Measurements from ENCODE around the gene ATP5F1B. TPM values are rescaled to one million over a fixed set of nuclear protein-coding genes. Genes with fewer than 3 reads are reported as not detected.

The ATP5F1B gene
- total and polyA plus RNA-seq, 2 of the 13 experiments (the other 11 are each of a cell fraction or from before 2014, with no cell fraction given), result 1,051 to 1,180 TPM

DNA sequence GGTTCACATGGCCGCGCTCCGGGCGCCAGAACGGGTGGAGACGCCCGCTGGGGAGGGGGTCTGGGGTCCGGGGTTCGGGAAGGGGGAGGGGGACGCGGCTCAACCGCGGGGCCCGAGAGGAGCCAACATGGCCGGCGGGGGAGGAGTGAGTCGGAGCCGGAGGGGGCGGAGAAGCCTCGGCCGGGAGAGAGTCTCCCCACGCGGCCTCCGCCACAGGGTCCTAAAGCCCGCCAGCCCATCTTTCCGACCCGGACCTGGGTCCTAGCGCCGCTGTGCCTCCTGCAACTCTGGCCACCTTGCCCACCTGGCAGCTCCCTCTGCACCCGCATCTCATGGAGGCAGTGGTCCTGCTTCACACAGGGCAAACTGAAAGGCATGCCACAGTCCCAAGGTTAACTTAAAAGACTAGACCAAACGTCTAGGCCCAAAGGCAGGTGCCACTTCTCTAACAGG lies 15.6 kb downstream of the ATP5F1B start, which contains the start of gene BAZ2A (continued):
- TF ChIP-seq, protein P1, sequence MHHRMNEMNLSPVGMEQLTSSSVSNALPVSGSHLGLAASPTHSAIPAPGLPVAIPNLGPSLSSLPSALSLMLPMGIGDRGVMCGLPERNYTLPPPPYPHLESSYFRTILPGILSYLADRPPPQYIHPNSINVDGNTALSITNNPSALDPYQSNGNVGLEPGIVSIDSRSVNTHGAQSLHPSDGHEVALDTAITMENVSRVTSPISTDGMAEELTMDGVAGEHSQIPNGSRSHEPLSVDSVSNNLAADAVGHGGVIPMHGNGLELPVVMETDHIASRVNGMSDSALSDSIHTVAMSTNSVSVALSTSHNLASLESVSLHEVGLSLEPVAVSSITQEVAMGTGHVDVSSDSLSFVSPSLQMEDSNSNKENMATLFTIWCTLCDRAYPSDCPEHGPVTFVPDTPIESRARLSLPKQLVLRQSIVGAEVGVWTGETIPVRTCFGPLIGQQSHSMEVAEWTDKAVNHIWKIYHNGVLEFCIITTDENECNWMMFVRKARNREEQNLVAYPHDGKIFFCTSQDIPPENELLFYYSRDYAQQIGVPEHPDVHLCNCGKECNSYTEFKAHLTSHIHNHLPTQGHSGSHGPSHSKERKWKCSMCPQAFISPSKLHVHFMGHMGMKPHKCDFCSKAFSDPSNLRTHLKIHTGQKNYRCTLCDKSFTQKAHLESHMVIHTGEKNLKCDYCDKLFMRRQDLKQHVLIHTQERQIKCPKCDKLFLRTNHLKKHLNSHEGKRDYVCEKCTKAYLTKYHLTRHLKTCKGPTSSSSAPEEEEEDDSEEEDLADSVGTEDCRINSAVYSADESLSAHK (CRISPR knock-in tag; IDR thresholded peaks at IDR 0.05; ENCODE audit: borderline replicate concordance), result no peak
- TF ChIP-seq TSC22D2 (CRISPR knock-in tag; IDR thresholded peaks at IDR 0.05; ENCODE audit: borderline replicate concordance) (peak; percentile 66; the same call in 1 of the 2 replicates), ZNF616 (CRISPR knock-in tag; IDR thresholded peaks at IDR 0.05; ENCODE audit: low read depth) (peak; percentile 68; the same call in 1 of the 2 replicates), SNAPC2 (CRISPR knock-in tag; IDR thresholded peaks at IDR 0.05) (no peak), ZSCAN9 (CRISPR knock-in tag; IDR thresholded peaks at IDR 0.05; ENCODE audit: borderline replicate concordance) (no peak), ZFP90 (CRISPR knock-in tag; IDR thresholded peaks at IDR 0.05; ENCODE audit: borderline replicate concordance) (no peak), CBX5 (CRISPR knock-in tag; IDR thresholded peaks at IDR 0.05; ENCODE audit: borderline replicate concordance) (peak; percentile 64; the same call in 1 of the 2 replicates), HBP1 (CRISPR knock-in tag; IDR thresholded peaks at IDR 0.05; ENCODE audit: low read depth) (peak; percentile 72; the same call in 1 of the 2 replicates)
- TF ChIP-seq, protein P2, sequence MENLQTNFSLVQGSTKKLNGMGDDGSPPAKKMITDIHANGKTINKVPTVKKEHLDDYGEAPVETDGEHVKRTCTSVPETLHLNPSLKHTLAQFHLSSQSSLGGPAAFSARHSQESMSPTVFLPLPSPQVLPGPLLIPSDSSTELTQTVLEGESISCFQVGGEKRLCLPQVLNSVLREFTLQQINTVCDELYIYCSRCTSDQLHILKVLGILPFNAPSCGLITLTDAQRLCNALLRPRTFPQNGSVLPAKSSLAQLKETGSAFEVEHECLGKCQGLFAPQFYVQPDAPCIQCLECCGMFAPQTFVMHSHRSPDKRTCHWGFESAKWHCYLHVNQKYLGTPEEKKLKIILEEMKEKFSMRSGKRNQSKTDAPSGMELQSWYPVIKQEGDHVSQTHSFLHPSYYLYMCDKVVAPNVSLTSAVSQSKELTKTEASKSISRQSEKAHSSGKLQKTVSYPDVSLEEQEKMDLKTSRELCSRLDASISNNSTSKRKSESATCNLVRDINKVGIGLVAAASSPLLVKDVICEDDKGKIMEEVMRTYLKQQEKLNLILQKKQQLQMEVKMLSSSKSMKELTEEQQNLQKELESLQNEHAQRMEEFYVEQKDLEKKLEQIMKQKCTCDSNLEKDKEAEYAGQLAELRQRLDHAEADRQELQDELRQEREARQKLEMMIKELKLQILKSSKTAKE (CRISPR knock-in tag; IDR thresholded peaks at IDR 0.05; ENCODE audit: borderline replicate concordance), result peak; percentile 55; the same call in 1 of the 2 replicates
- TF ChIP-seq, protein P3, sequence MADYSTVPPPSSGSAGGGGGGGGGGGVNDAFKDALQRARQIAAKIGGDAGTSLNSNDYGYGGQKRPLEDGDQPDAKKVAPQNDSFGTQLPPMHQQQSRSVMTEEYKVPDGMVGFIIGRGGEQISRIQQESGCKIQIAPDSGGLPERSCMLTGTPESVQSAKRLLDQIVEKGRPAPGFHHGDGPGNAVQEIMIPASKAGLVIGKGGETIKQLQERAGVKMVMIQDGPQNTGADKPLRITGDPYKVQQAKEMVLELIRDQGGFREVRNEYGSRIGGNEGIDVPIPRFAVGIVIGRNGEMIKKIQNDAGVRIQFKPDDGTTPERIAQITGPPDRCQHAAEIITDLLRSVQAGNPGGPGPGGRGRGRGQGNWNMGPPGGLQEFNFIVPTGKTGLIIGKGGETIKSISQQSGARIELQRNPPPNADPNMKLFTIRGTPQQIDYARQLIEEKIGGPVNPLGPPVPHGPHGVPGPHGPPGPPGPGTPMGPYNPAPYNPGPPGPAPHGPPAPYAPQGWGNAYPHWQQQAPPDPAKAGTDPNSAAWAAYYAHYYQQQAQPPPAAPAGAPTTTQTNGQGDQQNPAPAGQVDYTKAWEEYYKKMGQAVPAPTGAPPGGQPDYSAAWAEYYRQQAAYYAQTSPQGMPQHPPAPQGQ (CRISPR knock-in tag; IDR thresholded peaks at IDR 0.05; ENCODE audit: borderline replicate concordance), result no peak
- TF ChIP-seq, protein P4, sequence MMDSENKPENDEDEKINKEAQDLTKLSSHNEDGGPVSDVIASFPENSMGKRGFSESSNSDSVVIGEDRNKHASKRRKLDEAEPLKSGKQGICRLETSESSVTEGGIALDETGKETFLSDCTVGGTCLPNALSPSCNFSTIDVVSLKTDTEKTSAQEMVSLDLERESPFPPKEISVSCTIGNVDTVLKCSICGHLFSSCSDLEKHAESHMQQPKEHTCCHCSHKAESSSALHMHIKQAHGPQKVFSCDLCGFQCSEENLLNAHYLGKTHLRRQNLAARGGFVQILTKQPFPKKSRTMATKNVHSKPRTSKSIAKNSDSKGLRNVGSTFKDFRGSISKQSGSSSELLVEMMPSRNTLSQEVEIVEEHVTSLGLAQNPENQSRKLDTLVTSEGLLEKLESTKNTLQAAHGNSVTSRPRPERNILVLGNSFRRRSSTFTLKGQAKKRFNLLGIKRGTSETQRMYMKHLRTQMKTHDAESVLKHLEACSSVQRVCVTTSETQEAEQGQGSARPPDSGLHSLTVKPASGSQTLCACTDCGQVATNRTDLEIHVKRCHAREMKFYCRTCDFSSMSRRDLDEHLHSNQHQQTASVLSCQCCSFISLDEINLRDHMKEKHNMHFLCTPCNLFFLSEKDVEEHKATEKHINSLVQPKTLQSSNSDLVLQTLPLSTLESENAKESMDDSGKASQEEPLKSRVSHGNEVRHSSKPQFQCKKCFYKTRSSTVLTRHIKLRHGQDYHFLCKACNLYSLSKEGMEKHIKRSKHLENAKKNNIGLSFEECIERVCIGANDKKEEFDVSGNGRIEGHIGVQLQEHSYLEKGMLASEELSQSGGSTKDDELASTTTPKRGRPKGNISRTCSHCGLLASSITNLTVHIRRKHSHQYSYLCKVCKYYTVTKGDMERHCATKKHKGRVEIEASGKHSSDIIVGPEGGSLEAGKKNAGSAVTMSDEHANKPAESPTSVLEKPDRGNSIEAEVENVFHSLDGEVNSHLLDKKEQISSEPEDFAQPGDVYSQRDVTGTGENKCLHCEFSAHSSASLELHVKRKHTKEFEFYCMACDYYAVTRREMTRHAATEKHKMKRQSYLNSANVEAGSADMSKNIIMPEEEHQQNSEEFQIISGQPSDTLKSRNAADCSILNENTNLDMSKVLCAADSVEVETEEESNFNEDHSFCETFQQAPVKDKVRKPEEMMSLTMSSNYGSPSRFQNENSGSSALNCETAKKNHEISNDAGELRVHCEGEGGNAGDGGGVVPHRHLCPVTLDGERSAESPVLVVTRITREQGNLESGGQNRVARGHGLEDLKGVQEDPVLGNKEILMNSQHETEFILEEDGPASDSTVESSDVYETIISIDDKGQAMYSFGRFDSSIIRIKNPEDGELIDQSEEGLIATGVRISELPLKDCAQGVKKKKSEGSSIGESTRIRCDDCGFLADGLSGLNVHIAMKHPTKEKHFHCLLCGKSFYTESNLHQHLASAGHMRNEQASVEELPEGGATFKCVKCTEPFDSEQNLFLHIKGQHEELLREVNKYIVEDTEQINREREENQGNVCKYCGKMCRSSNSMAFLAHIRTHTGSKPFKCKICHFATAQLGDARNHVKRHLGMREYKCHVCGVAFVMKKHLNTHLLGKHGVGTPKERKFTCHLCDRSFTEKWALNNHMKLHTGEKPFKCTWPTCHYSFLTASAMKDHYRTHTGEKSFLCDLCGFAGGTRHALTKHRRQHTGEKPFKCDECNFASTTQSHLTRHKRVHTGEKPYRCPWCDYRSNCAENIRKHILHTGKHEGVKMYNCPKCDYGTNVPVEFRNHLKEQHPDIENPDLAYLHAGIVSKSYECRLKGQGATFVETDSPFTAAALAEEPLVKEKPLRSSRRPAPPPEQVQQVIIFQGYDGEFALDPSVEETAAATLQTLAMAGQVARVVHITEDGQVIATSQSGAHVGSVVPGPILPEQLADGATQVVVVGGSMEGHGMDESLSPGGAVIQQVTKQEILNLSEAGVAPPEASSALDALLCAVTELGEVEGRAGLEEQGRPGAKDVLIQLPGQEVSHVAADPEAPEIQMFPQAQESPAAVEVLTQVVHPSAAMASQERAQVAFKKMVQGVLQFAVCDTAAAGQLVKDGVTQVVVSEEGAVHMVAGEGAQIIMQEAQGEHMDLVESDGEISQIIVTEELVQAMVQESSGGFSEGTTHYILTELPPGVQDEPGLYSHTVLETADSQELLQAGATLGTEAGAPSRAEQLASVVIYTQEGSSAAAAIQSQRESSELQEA (CRISPR knock-in tag; IDR thresholded peaks at IDR 0.05; ENCODE audit: not compliant biosample characterization), result peak; percentile 4

Data from HepG2 (cell line).